HUDEP-2 (cell line): ENCODE results near the gene S100A3.
"Not testable (repeated sequence)": the region's sequence is repeated elsewhere in the genome, so short reads cannot be mapped to it uniquely, and the experiment has no call there.

Experiments
- DNase-seq, 76 experiments: peaks; one replicate each; lab custom pipeline; 2025; ENCODE audit not compliant: unreplicated experiment in 76 of 76; lab: John Stamatoyannopoulos, UW

The S100A3 gene

DNA sequence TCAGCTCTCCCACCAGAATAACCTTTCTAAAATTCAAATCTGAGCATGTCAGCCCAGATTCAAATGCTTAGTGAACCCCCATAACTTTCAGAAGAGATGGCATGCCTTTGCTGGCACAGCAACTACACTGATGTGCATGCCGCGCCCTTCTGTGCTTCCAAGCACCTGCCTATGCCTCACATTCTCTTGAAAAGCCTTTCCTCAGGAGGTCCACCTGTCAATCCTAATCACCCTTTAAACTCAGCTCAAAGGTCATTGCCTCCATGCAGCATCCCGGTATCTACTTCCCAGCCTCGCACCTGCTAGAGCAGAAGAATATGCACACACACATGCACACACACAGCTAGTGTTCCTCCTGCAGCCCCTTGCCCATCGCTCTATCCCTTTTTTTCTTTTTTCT, 21.8 kb upstream of the S100A3 start:
- DNase-seq = no peak

DNA sequence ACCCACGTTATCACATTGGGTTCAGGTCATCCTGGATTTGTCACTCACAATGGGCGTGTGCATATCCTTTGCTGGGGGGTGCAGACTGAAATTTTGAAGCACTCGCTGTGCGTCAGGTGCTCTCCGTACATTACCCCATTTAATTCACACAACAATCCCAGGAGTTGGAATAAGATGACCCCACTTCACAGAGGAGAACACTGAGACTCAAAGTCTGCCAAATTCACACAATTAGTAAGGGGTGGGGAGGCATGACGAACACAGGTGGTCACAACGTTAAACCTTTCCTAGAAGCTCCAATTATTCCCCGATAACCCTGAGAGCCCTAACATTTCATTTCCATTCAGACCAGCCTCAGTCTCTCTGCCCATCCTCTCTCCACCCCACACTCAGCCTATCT, 20.4 kb upstream of the S100A3 start:
- no peak for DNase-seq

DNA sequence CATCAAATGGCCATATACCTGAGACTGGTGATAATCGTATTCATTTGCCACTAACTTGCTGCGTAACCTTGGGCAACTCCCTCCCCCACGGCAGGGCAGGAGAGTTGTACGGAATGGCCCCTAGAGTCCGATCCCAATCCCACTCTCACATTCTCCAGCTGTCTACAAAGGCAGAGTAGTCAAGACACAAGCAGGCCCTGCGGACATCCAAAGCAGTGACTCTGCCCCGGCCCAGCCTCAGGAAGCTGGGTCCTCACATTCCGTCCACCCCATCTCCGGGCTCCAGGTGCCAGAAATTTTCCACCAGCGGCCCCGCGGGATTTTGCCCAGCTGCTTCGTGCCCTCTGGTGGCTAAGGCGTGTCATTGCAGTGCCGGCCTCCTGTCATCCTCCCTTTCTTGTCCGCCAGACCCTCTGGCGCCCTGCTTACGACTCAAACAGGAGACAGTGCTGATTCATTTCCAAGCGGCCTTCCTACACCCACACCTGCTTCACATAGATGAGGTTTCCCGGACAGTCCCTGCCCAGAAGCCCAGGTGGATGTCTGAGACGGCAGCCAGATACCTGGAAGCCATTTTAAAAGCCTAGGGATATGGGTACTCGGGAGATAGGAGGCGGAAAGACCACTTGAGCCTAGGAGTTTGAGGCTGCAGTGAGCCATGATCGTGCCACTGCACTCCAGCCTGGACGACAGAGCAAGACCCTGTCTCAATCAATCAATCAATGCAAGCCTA, 19.5 kb upstream of the S100A3 start:
- DNase-seq = peak in 73 of 76 experiments; percentile 19 to 90 (median 71)

DNA sequence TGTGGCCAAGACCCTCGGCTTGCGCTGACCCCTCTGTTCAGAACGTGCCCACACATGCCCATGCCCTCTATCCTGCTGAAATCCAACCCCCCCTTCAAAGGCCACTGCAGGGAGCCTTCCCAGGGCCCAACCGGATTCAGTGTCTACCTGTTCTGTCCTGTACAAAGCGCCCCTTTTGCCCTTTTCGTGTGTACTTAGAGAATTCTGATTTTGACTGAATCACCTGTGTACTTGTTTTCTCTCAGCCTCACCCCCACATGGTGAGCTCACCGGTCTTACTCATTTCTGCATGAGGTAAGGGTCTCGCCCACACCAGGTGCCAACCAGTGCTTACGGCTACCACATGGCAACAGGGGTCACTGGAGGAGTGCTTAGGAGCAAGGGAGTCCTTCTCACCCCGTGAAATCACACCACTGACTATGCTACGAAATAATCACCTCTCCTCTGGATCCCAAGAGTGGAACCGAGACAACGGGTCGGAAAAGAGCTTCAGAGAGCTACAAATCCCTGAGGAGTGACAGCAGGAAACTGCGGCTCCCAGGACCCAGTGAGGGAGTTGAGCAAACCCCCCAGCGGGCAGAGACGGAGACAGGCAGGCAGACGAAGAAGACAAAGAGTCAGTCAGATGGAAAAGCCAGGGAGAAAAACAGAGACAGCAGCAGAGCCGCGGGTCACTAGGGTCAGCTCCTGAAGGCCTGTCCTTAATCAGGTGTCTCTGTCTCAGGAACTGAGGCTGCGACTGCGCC, 18.7 kb upstream of the S100A3 start:
- no peak for DNase-seq

DNA sequence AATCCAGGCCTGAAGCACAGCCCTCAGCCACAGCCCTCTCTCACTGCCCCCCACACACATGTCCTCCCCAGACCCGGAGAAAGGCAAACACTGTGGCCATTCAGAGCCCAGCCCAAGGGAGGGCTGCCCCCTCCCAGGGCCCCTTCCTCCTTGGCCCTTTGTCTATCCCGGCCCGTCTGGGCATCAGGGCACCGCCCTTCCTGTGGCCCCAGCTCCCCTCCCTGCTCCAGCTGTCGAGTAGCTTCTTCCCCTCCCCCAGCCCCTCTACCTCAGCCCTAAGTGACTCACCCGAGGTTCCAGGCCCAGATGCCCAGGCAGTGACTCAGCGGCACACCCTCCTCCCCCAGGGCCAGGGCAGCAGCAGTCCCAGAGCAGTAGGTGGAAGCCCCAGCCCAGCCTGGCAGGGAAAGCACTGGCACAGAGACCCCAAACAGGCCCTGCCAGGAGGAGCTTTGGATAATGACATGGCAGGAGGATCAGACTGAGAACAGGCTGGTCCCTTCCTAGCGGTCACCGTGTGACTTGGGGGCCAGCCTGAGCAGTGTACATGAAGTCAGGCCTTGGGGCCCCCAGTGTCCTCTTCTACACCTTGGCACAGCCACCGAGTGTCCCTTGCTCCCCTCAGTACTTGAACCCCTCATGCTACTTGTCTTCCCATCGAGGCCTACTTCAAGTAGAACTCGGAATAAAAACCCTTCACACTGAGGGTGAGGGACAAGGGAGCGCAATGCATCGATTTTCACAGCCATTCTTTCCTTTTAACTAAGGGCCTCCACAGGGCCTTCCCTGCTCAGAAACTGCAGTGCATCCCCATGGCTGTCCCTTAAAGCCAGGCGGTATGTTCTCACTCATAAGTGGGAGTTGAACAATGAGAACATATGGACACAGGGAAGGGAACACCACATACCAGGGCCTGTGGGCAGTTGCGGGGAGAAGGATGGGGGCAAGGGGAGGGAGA, 17.6 kb upstream of the S100A3 start:
- peak in 75 of 76 experiments; percentile 43 to 98 (median 94) for DNase-seq

DNA sequence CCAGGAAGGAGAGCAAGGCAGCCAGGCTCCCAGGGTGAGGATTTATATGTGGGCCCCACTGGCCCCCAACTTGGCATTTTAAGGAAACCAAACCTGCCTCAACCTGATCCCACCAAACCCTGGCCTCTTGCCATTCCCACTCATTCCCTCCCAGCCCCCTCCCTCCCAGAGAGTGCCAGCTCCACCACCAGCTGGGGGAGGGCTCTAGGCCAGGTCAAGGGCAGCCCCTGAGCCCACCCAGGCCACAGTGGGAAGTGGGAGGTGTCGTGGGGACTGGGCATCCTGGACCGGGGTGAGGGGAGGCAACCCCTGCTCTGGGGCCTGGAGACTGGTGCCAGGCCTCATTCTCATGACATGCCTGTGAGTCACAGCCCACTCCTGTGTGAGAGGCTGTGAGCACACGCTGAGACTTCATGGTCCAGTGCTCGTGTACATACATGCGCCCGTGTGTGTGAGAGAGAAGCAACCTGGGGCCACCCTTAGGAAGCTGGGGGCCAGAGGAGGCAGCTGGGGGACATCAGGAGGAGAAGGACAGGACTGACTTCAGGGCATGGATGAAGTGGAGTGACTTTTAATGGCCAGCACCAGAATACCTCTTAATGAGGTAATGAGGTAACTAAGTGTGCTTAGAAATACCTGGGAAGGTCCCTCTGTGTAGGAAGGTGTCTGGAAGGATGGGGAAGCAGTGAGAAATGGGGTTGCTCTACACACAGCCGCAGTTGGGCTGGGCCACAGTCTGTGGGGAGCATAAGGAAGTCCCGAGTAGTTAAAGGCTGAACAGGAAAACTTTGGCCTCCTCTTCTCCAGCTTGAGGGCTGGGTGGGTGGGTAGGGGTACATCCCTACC, 16.7 kb upstream of the S100A3 start, which contains the start of gene S100A2:
S100A2 (minus strand) TSS at position 316 of the 846 bp plus-strand sequence. CDS start 1,967 bp downstream, outside the sequence.
- peak in 14 of 76 experiments; percentile 18 to 48 (median 30) for DNase-seq

DNA sequence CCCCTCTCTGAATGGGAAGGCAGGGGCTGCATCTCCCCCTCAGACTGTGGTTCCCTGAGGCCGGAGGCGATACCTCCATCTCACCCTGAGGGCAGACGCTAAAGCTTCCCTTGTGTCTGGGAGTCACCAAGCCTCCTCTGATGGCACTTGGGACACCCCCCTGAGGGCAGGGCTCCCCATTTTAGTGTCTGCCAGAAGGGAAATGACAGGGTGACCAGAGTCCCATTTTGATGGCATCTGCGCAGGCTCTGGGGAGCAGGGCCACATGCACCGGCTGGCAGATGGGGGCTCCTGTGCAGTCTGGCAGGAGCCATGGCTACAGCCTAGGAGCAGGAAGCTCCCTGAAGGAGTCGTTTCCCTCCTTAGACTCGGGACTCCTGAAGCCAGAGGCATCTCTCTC, 14.9 kb upstream of the S100A3 start:
- no peak for DNase-seq

DNA sequence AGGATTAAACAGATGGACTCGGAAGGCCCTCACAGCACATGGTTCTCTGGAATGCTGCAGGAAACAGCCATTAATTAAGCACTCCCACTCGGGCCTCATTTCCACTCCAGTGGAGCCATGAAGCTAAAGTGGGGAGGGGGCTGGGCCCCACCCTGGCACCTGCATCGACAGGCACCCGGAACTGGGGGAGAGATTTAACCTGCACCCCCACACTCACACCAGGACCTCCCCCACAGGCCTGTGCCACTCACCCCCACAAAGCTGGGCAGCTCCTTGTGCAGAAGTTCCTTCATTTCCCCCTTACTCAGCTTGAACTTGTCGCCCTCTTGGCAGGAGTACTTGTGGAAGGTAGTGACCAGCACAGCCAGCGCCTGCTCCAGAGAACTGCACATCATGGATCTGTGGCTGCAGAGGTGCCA, 14.4 kb upstream of the S100A3 start:
- no peak for DNase-seq

DNA sequence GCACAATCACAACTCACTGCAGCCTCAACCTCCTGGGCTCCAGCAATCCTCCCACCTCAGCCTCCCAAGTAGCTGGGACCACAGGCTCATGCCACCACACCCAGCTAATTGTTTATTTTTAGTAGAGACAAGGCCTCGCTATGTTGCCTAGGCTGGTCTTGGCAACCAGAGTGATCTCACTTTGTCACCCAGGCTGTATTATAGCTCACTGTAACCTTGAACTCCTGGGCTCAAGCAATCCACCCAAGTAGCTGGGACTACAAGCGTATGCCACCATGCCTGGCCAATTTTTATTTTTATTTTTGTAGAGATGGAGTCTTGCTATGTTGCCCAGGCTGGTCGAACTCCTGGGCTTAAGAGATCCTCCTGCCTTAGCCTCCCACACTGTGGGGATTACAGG, 13.0 kb upstream of the S100A3 start:
- DNase-seq = not testable (repeated sequence)

DNA sequence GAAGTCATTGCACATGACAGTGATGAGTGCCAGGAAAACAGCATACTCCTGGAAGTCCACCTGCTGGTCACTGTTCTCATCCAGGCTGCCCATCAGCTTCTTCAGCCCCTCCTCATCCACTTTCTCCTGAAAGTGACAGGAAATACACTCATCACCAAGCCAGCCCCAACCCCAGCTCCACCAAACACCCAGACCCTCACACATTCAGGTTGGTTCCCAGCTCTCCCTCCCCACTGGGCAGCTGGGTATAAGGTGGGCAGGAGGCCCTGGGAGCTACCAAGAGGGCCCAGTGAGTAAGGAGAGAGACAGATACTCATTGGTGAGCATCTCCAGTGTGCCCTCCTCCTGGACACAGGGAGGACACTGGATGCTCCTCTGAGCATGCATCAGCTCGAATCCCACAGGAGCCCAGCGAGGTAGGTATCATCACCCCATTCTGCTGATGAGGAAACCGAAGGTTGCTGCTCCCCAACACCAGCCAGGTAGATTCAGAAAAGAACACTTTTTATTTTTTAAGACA, 12.5 kb upstream of the S100A3 start:
- no peak for DNase-seq

DNA sequence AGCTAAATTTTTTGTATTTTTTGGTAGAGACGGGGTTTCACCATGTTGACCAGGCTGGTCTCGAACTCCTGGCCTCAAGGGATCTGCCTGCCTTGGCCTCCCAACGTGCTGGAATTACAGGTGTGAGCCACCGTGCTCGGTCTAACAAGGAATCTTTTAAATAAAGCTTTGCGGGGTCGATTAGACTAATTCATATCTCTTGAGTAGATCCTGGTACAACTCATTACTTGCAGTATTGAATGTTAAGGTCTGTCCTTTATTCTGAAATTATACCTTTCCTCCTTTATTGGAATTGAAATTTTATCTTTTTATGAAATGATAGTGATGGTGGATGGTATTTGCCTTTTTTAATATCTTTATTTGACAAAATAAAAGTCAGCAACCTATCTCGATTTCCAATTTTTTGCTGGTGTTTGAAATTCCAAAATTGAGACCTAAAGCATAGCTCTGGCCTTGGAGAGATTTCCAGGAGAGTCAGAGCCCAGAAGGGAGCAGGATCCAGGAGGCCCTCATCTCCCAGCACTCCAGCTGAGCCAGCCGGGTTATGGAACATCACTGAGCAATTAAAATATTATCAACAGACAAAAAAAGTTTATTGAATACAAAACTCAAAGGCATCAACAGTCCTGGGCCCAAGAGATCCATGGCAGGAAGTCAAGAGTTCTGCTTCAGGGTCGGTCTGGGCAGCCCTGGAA, 11.9 kb upstream of the S100A3 start:
- no peak for DNase-seq

DNA sequence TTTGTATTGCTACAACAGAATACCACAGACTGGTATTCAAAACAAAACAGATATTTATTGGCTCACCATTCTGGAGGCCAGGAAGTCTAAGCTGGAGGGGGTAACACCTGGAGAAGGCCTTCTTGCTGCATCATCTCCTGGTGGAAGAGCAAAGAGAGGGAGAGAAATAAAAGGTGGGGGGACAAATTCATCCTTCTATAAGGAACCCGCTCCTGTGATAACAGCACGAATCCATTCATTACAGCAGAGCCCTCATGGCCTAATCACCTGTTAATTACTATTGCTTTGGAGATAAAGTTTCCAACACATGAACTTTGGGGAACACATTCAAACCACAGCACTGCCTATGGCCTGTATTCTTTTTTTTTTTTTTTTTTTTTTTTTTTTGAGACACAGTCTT, 11.2 kb upstream of the S100A3 start:
- no peak for DNase-seq

DNA sequence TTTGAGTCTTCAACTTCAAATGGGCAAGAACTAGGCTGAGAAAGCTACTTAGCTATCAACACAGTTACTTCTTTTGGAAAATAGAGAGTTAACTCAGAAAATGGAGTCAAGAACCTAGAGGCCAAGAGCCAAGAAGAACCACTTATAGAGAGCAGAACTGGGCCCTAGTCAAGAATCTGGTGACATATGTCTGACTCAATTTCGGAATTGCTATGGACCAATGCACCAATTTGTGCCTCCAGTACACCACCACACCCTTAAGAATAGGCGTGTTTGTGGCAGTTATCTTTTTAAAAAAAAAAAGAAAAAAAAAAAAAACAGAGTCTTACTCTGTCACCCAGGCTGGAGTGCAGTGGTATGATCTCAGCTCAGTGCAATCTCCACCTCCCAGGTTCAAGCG, 8.8 kb upstream of the S100A3 start:
- no peak for DNase-seq

DNA sequence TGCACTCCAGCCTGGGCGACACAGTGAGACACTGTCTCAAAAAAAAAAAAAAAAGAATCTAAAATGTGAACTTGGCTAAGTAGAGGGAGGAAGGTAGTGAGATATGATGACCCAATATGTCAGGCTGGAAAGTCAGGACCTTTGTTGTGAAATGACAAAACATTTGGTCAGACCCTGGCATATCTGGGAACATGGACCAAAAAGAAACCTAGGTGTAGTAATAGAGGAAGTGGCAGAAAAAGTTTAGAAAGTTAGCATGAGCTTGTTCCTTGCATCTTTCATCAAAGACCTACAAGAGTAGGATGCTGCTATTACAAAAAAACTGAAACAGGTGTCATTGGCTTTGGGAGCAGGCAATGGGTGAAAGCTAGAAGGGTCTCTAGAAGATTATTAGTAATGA, 7.3 kb upstream of the S100A3 start:
- DNase-seq = no peak

DNA sequence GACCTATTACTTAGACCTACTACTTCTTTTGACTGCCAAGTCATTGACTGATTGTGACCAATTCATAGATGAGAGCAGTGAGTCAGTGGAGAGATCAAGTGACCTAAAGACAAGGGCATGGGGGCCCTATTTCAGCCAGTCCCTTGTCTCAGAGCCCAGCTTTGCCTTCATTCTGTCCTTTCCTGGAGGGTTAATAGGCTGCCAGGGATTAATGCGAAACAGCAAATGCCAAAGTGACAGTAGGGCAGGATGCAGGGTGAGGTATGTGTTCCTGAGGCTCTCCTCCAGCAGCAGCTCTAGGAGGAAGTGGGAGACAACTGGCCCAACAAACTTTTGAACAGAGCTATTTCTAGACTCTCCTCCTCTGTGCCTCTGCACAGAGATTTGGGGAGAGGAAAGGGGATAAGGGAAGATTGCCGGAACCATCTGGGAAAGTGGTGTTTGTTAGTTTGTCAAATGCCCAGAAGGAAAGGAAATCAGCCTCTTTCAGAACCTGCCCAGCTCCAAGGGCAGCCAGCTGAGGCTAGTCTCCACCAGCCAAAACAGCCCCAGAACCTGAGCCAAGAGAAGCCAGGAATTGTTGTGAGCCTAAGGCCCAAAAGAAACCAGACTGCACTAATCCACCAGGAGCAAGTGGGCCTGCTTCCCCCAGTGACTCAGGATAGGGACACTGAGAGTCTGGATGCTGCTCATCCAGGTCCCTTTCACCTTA, 4.9 kb upstream of the S100A3 start:
- DNase-seq = peak in 1 of 76 experiments; percentile 3

DNA sequence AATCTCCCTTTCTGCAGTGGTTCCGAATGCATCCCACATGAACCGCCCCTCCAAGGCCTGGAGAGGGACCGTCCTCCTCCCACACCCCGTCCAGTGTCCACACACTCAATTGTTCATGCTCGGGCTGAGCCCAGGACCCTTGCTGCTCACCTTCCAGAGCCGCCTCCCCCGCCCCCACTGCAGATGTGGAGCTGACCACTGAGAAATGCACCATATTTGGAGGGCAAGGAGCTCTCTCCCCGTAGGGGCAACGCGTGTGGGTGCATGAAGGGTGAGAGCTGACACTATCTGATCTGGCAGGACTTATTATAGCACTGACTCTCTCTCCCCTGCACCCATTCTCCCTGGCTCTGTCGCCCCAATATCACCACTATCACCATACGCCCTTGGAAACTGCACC, 4.0 kb upstream of the S100A3 start:
- DNase-seq = peak in 2 of 76 experiments; percentile 12 to 36

DNA sequence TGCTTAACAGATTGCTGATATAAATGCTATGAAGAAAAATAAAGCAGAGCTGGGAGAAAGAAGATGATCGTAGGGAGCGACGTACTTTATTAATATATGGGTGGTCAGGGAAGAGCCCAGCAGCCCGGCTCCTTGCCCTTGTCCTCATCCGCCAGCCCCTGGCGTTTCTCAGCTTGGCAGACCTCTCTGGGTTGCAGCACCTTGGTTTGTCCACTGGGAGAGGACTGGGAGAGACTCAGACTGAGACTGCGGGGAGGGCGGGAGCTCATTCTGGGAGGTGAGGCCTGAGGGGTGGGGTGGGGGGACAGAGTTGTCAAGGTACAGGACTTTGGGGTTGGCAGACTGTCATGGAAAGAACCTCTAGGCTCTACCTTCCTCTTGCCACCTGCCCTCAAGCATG, 3.3 kb upstream of the S100A3 start:
- DNase-seq = no peak

DNA sequence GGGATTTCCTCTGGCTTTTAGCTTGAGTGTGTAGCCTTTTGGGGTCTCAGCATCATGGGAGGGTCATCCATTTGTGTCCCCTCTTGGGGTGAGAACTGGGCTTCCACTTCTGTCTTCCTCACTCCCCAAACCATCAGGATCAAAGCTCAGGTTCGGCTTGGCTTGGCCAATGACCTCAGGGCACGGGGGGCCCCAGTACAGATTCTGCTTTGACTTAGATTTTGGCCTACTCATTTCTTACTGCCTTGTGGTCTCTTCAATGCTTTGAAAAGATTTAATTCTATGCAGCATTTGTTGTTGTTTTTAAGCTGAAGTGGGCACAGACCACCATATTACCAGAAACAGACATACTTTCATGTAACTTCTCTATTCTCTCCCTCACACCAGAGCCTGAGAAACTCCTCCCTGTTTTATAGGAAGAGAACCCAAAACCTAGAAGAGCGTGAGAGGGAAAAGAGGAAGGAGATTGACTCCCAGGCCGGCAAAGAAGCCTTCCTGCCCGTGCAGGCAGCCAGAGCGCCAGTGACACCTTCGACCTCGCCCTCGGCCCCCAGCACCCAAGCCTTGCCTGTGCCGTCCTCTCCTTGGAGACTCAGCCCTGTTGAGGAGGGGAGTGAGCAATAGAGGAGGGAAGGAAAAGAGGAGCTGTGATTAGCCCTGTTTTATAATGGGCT, 1.9 kb upstream of the S100A3 start:
- no peak for DNase-seq
